ENCODE results near the gene NTN5. TPM values are rescaled to one million over a fixed set of nuclear protein-coding genes. Genes with fewer than 3 reads are reported as not detected.

Gene NTN5
- total RNA-seq, 2 donors from 2014 or later, result 0.32 TPM; not detected in 1

DNA sequence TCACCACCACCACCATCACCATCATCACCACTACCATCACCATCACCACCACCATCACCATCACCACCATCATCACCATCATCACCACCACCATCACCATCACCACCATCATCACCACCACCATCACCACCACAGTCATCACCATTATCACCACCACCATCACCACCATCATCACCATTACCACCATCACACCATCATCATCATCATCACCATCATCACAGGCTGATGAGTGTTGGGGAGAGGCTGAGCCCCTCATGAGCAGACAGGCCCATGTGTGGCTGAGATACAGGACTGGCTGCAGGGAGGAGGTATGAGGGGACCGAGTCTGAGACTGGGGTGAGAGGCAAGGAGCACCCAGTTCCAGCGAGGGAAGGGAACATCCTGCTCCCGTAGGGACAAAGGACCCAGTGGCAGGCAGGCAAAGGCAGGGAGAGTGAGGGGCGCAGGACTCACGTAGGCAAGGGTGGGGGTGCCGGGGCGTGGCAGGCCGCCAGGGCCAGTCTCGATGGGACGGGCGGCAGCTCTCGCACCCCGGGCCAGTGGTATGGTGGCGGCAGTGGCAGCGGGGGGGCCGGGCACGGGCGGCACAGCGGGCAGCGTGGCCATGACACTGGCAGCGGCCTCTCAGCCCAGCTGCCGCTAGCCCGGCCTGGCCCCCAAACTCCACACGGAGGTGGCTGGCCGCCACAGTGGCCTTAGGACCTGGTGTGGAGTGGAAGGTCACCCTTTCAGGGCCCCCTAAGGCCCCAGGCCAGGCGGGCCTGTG, 2.7 kb downstream of the NTN5 start:
- no peak overlapping the region for H3K4me3 ChIP-seq
- intact Hi-C loops (cut with DNase I), result no loop called here
- no peak for DNase-seq

DNA sequence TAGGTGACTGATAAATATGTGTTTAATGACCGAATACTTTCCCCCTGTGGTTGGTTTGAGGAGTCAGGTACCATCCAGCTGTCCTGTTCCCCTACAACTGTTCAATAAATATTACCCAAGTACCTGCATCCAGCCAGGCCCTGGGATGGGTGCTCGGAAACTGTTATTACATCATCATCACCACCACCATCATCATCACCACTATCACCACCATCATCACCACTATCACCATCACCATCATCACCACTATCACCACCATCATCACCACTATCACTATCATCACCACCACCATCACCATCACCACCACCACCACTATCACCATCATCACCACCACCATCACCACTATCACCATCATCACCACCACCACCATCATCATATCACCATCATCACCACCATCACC, 4.1 kb downstream of the NTN5 start:
- Histone ChIP-seq H3K27me3 (no peaks in the 10 kb centered on the region), H3K36me3 (no peaks in the 10 kb centered on the region), H3K4me3 (no peak overlapping the region), H3K4me1 (no peaks in the 10 kb centered on the region), H3K27ac (no peak overlapping the region), H3K9me3 (no peaks in the 10 kb centered on the region), H3K9ac (ENCODE audit: low read depth in 2 of 2, low read length in 2 of 2) (no peak overlapping the region)
- no peak for DNase-seq
- intact Hi-C loops (cut with DNase I), result no loop called here
- TF ChIP-seq, protein P1, sequence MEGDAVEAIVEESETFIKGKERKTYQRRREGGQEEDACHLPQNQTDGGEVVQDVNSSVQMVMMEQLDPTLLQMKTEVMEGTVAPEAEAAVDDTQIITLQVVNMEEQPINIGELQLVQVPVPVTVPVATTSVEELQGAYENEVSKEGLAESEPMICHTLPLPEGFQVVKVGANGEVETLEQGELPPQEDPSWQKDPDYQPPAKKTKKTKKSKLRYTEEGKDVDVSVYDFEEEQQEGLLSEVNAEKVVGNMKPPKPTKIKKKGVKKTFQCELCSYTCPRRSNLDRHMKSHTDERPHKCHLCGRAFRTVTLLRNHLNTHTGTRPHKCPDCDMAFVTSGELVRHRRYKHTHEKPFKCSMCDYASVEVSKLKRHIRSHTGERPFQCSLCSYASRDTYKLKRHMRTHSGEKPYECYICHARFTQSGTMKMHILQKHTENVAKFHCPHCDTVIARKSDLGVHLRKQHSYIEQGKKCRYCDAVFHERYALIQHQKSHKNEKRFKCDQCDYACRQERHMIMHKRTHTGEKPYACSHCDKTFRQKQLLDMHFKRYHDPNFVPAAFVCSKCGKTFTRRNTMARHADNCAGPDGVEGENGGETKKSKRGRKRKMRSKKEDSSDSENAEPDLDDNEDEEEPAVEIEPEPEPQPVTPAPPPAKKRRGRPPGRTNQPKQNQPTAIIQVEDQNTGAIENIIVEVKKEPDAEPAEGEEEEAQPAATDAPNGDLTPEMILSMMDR (IDR thresholded peaks at IDR 0.05), result no peak

More for the DNA sequence above, 2.7 kb downstream of the NTN5 start:
- no peaks in the 10 kb centered on the region for H3K9me3 ChIP-seq
- H3K4me1 ChIP-seq, result no peaks in the 10 kb centered on the region
- TF ChIP-seq, protein P1 (IDR thresholded peaks at IDR 0.05), result no peak
- H3K36me3 ChIP-seq, result no peaks in the 10 kb centered on the region
- H3K27me3 ChIP-seq, result no peaks in the 10 kb centered on the region
- H3K9ac ChIP-seq (ENCODE audit: low read depth in 2 of 2, low read length in 2 of 2), result no peak overlapping the region
- H3K27ac ChIP-seq, result no peak overlapping the region

DNA sequence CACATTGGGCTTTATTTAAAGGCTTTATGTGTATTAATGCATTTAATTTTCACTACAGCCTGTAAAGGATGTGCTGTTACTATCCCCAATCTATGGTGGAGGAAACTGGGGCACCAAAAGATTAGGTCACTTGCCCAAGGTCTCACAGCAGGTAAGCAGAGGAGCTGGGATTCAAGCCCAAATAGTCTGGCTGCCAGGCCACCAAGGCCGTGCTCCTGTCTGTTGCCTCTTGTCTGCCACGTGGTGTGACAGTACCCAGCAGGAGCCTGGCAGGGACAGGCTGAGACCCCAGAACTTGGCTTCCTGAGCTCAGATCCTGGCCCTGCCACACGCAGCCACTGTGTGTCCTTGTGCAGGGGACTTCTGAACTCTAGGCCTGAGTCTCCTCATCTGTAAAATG, 4.5 kb downstream of the NTN5 start:
- no peaks in the 10 kb centered on the region for H3K4me1 ChIP-seq
- H3K4me3 ChIP-seq, result no peak overlapping the region
- DNase-seq, result no peak
- TF ChIP-seq, protein P1 (IDR thresholded peaks at IDR 0.05), result no peak
- no peaks in the 10 kb centered on the region for H3K27me3 ChIP-seq
- intact Hi-C loops (cut with DNase I), result no loop called here
- H3K36me3 ChIP-seq, result no peaks in the 10 kb centered on the region
- no peak overlapping the region for H3K9ac ChIP-seq (ENCODE audit: low read depth in 2 of 2, low read length in 2 of 2)
- H3K9me3 ChIP-seq, result no peaks in the 10 kb centered on the region
- no peak overlapping the region for H3K27ac ChIP-seq

DNA sequence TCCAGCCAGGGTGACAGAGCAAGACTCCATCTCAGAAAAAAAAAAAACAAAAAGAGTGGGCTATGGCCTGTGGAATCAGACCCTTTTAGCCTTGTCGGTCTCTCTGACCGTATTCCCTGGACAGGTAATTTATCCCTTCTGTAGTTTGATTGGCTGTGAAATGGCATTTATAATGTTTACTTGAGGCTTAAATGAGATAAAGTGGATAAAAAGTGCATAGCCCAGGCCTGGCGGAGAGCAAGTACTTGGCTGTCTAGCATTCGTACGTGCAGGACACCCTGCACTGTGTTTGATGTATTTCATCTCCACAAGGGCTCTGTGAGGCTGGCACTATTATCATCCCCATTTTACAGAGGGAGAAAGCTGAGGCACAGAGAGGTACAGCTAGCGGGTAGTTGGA, 7.0 kb downstream of the NTN5 start:
- Histone ChIP-seq H3K27me3 (no peaks in the 10 kb centered on the region), H3K4me1 (no peaks in the 10 kb centered on the region), H3K36me3 (no peaks in the 10 kb centered on the region), H3K9ac (ENCODE audit: low read depth in 2 of 2, low read length in 2 of 2) (no peak overlapping the region), H3K9me3 (no peaks in the 10 kb centered on the region), H3K27ac (no peak overlapping the region), H3K4me3 (no peak overlapping the region)
- intact Hi-C loops (cut with DNase I), result no loop called here
- TF ChIP-seq, protein P1 (IDR thresholded peaks at IDR 0.05), result no peak
- no peak for DNase-seq

DNA sequence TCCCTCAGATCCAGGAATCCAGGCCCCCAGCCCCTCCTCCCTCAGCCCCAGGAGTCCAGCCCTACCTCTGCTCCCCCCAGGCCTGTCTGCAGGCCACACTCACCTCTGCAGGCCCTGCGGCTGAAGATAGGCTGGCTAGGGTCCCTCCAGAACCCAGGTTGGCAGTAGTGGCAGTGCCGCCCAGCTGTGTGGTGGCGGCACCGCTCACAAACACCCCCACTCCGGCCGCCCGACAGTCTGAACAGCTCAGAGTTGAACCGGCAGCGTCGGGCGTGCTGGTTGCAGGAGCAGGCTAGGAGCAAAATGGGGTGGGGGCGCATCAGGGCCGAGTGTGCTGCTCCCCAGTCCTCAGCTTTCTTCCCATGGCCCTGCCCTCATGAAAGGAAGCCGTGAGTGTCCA, 8.3 kb downstream of the NTN5 start:
- TF ChIP-seq, protein P1 (IDR thresholded peaks at IDR 0.05), result no peak
- Histone ChIP-seq H3K4me3 (no peak overlapping the region), H3K27ac (no peak overlapping the region), H3K36me3 (no peaks in the 10 kb centered on the region), H3K9me3 (no peaks in the 10 kb centered on the region), H3K27me3 (no peaks in the 10 kb centered on the region), H3K9ac (ENCODE audit: low read depth in 2 of 2, low read length in 2 of 2) (no peak overlapping the region), H3K4me1 (no peaks in the 10 kb centered on the region)
- intact Hi-C loops (cut with DNase I), result no loop called here
- DNase-seq, result no peak

Data from colonic mucosa (tissue), 4 donors.